ENCODE results near the gene KCNJ15. TPM values are rescaled to one million over a fixed set of nuclear protein-coding genes. Genes with fewer than 3 reads are reported as not detected.
A peak's percentile ranks its signal among the peaks of the same experiment; 100 is the strongest.

KCNJ15 gene
- total and polyA plus RNA-seq, 2 of the 4 experiments (the other 2 are of a cell fraction) = under 0.01 to 0.07 TPM

- Histone ChIP-seq H3K27me3 (ENCODE audit: control insufficient read depth, insufficient read depth, low read length) (no peaks in the 10 kb centered on the region), H4K5ac (ENCODE audit: low read depth, low read length) (no peak overlapping the region), H4K20me1 (ENCODE audit: insufficient read depth, low read length) (no peaks in the 10 kb centered on the region), H3K27ac (ENCODE audit: insufficient read depth, low read length) (no peak overlapping the region), H3K4ac (ENCODE audit: low read depth, low read length) (peak overlapping the region; percentile 63; the same call in 1 of the 2 replicates), H4K91ac (ENCODE audit: insufficient read depth, low read depth, low read length) (no peak overlapping the region), H4K8ac (ENCODE audit: low read depth in 2 of 2, low read length in 2 of 2) (0 out of 4 replicates have a peak overlapping the region, but pooled peaks have one; percentile 42 to 50), H3K18ac (ENCODE audit: low read depth, low read length) (no peak overlapping the region), H2AK5ac (ENCODE audit: low read depth, low read length) (no peak overlapping the region), H3K79me1 (ENCODE audit: low read depth in 1 of 2, low read length in 2 of 2) (no peaks in the 10 kb centered on the region), H3K14ac (replicated peaks; ENCODE audit: low read depth, low read length) (peak overlapping the region; percentile 44; the same call in 1 of the 2 replicates), H2BK20ac (ENCODE audit: low read depth, low read length) (peak overlapping the region; percentile 60; the same call in 1 of the 2 replicates), H3K23ac (ENCODE audit: low read depth, low read length) (no peak overlapping the region), H3K36me3 (ENCODE audit: control insufficient read depth, insufficient read depth, low read length) (no peaks in the 10 kb centered on the region), H2BK15ac (ENCODE audit: low read depth, low read length) (0 out of 3 replicates have a peak overlapping the region, but pooled peaks have one; percentile 83), H3K56ac (ENCODE audit: extremely low read depth, insufficient read depth, low read length) (no peak overlapping the region), H3K4me2 (ENCODE audit: low read depth, low read length) (no peak overlapping the region), H2AK9ac (replicated peaks; ENCODE audit: low read depth, low read length, poor library complexity) (no peak overlapping the region), H2BK5ac (ENCODE audit: low read depth, low read length, poor library complexity, severe bottlenecking) (no peak overlapping the region), H3K9me3 (ENCODE audit: control insufficient read depth, insufficient read depth, low read length) (peaks cover 14% of the 10 kb centered on the region), H2AFZ (replicated peaks; ENCODE audit: low read length, poor library complexity) (no peak overlapping the region), H3K9ac (ENCODE audit: low read depth, low read length) (no peak overlapping the region), H3K4me1 (ENCODE audit: control insufficient read depth, insufficient read depth, low read length) (no peaks in the 10 kb centered on the region), H3K9me1 (ENCODE audit: insufficient read depth, low read length) (no peaks in the 10 kb centered on the region), H3K4me3 (ENCODE audit: insufficient read depth, low read depth, low read length) (no peak overlapping the region), H2BK120ac (ENCODE audit: low read depth, low read length) (no peak overlapping the region; the same call in 1 of the 2 replicates)
- ATAC-seq (ENCODE audit: low read depth) (peak; percentile 98), DNase-seq (peak; percentile 79)
- POLR2A ChIA-PET (ENCODE audit: unreplicated experiment) = no interaction called here
- in situ Hi-C loops (cut with MboI; ENCODE audit: low sequenced_read_pairs) = no loop called here
- BruUV-seq (replicated peaks) = no TSS peak
- CTCF ChIA-PET = interaction anchor here (0.6 to 2.8 kb wide), 16 partner anchors 9 to 518 kb away, joined by 3 to 30 read pairs (median 4); no protein-coding TSS in a partner anchor
- intact Hi-C loops (cut with micrococcal nuclease) = loop anchor here (1.0 to 5.0 kb wide), 6 partner anchors 47 to 517 kb away; no protein-coding TSS in a partner anchor
- WGBS, 2 experiments (ENCODE audit: extremely low coverage in 2 of 2, insufficient read length in 1 of 2) = 7% methylated on average over 2 of the region's 7 CpGs; no CpG with 5 or more reads in 1 of the 2 experiments
- dilution Hi-C loops (cut with HindIII; ENCODE audit: low sequenced_read_pairs, unreplicated experiment) = loop anchor here (25.0 kb wide), 1 partner anchor 143 kb away; no protein-coding TSS in a partner anchor
- no peak for TF ChIP-seq BHLHE40 (IDR thresholded peaks at IDR 0.05; ENCODE audit: low read depth, low read length)
- no peak for TF ChIP-seq CHD1 (IDR thresholded peaks at IDR 0.05; ENCODE audit: low read depth, low read length)
- no peak for TF ChIP-seq MXI1 (IDR thresholded peaks at IDR 0.05; ENCODE audit: borderline replicate concordance, low read depth, low read length)
- TF ChIP-seq RCOR1 (IDR thresholded peaks at IDR 0.05; ENCODE audit: insufficient replicate concordance, low read length) = no peak
- no peak for TF ChIP-seq POLR2A (IDR thresholded peaks at IDR 0.05; ENCODE audit: low read depth, low read length)
- TF ChIP-seq SMC3 (IDR thresholded peaks at IDR 0.05; ENCODE audit: low read depth, low read length) = peak; percentile 99
- TF ChIP-seq RFX5 (IDR thresholded peaks at IDR 0.05; ENCODE audit: low read depth, low read length) = no peak
- TF ChIP-seq RAD21 (IDR thresholded peaks at IDR 0.05; ENCODE audit: low read length) = peak; percentile 95
- peak; percentile 91 for TF ChIP-seq CTCF (conservative IDR thresholded peaks at IDR 0.05; ENCODE audit: low read depth, low read length)
- no peak for TF ChIP-seq NFE2L2 (IDR thresholded peaks at IDR 0.05; ENCODE audit: low read depth, low read length)
- TF ChIP-seq CEBPB (IDR thresholded peaks at IDR 0.05; ENCODE audit: low read depth, low read length) = no peak
- no peak for TF ChIP-seq USF2 (IDR thresholded peaks at IDR 0.05; ENCODE audit: low read depth, low read length)
- TF ChIP-seq ELK1 (IDR thresholded peaks at IDR 0.05; ENCODE audit: borderline replicate concordance, low read depth, low read length) = no peak
- TF ChIP-seq MAZ (IDR thresholded peaks at IDR 0.05; ENCODE audit: borderline replicate concordance, low read depth, low read length) = no peak
- no peak for TF ChIP-seq FOS (IDR thresholded peaks at IDR 0.05; ENCODE audit: low read depth, low read length)
Observed at GRCh38 chr21:38219049-38219628, 37.7 kb upstream of the KCNJ15 start.

Measured in IMR-90 (cell line).